A673 (cell line): ENCODE data around the gene GRIN3B.

Source experiments
- CTCF ChIP-seq: fragments of 300-800, 200-600 bp; sonication (generic); conservative IDR thresholded peaks from 2 replicates; pipeline ENCODE4 v1.5.1; 2017; ENCODE audit warnings: low read depth, mild to moderate bottlenecking, antibody characterized with exemption, low read length, moderate library complexity, mixed read lengths
- EZH2 ChIP-seq: fragments of 200-600 bp; sonication (generic); IDR thresholded peaks from 2 replicates; pipeline ENCODE4 v1.6.1; 2017; ENCODE audit warnings: borderline replicate concordance, low read depth, mild to moderate bottlenecking, mixed read lengths, antibody characterized with exemption, low read length; ENCODE audit not compliant: poor library complexity, severe bottlenecking

GRCh38 chr19:1049106-1049505 lies 48.9 kb downstream of the GRIN3B start:
- TF ChIP-seq CTCF (no peak), EZH2 (no peak)
